IPS-11a (cell line): ENCODE results near the gene TBX10.
"Not testable (repeated sequence)": the region's sequence is repeated elsewhere in the genome, so short reads cannot be mapped to it uniquely, and the experiment has no call there.

Experiments used
- H3K4me3 ChIP-seq: one replicate; pipeline ENCODE4 v1.5.1; 2013; ENCODE audit warnings: low read depth, low read length, control low read depth

The TBX10 gene

DNA sequence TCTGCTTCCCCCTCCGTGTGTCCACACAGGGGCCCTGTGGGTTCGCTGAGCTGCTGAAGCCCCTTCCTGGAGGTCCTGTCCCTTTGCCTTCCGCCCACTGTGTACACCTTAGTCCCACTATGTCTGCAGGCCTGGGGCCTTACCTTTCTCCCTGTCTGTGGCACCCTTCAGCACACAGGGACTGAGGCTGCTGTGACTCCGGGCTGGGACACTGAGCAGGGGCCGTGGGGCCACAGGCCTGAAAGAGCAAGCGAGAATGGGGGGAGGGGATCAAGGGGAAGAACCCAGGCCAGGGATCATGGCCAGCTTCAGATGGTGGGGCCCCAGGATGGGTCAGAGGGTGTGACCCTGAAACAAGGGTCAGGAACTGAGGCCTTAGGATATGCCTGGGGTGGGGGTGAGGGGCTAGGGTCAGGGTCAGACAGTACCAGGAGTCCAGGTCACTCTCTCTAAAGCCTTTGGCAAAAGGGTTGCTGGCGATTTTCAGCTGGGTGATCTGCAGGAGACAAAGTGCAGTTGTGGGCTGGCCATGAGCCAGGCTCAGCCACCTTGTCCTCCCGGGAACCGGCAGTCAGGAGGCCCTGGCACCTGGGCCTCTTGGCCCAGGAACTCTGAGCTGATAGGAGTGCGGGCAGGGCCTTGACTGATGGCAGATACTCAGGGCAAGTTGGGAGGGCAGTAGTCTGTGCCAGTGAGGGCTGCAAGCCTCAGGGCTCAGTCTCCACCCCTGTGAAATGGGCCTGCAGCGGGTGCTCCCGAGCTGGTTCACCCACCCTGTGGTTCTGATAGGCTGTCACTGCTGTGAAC, 7.2 kb downstream of the TBX10 start:
- no peak overlapping the region for H3K4me3 ChIP-seq

DNA sequence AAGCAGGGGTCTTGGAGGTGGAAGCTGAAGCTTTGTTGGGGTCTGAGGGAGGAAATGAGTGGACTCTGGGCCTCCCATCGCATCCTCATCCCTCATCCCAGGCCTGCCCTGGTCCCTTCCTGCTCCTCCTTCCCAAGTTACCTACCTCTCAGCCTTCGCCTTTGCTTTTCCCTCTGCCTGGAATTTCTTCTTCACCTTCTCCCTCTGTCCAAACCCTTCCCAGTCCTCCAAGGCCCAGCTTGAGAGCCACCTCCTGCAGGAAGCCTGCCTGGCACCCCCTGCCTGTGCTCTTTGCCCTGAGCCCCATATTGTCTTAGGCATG, 7.7 kb downstream of the TBX10 start:
- H3K4me3 ChIP-seq: no peak overlapping the region

DNA sequence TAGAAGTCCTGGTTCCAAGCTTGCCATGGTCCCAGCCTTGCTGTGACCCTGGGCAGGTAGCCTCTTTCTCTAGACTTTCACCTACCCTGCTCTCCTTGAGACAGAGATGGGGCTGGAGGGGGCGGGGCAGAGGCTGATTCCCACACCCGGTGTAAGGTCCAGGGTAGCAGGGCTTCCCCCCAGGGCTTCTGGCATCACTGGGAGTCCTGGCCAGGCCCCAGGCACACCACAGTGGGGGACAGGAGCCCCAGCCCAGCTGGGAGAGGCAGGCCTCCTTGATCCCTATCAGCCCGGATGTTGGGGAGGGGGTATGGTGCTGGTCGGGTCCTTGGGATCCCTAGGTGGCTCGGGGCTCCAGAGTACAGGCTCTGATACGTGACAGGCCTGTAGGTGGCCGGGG, 8.2 kb downstream of the TBX10 start:
- H3K4me3 ChIP-seq: no peak overlapping the region

- peak overlapping the region; percentile 69 for H3K4me3 ChIP-seq
Observed at GRCh38 chr11:67630943-67631331, 8.6 kb downstream of the TBX10 start.

- peak overlapping the region; percentile 69 for H3K4me3 ChIP-seq
Observed at GRCh38 chr11:67630228-67630942, 9.2 kb downstream of the TBX10 start.

GRCh38 chr11:67629386-67630227, 10.0 kb downstream of the TBX10 start, which contains the start of gene NUDT8:
NUDT8 (minus strand) TSS chr11:67629937; CDS start chr11:67629911, 26 bp downstream.
- H3K4me3 ChIP-seq: peak within 1 kb of the TSS; percentile 69

DNA sequence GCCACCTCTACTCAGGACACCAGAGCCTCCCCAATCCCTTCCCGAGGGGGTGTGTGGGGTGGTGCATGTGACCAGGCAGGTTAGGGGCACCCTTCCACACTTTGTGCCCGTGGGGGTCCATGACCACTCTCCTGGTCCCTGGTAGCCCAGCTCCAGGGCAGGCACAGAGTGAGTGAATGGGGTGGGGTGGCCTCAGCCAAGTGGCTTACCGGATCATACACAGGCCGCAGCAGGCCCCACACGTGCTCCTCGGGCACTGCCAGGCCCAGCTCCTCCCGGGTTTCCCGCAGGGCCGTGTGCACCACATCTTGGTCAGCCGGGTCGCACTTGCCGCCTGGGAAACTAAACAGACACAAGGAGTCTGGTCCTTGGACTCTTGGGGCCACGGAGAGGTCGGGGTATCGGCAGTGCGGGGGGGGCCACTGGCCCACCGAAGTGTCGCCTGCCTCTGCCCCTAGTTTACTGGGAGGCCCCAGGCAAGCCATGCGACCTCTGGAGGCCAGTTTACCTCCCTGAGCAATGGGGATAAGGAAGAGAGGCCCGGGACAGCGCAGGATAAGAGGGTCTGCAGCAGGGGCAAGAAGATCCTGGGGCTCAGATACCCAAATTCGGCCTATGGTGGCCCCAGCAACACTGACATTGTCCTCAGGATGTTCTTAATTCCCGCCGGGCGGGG, 10.7 kb downstream of the TBX10 start:
- peak overlapping the region; percentile 45 for H3K4me3 ChIP-seq

GRCh38 chr11:67627812-67628624, 11.5 kb downstream of the TBX10 start:
- H3K4me3 ChIP-seq: no peak overlapping the region

DNA sequence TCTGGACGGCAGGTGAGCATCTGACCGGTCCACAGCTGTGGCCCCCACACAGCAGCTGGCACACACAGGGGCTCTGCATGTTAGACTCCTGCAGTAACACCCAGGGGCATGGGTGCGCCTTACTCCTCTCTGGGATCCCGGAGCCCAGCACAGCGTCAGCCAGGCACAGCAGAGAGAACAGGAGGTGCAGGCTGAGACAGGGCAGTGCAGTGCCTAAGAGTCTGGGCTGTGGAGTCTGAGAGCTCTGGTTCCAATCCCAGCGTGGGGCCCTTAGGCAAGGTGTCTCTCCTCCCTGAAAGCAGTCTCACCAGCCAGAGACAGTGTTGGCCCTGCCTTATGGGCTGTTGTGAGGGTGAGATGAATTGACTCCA, 12.1 kb downstream of the TBX10 start:
- H3K4me3 ChIP-seq: no peak overlapping the region

DNA sequence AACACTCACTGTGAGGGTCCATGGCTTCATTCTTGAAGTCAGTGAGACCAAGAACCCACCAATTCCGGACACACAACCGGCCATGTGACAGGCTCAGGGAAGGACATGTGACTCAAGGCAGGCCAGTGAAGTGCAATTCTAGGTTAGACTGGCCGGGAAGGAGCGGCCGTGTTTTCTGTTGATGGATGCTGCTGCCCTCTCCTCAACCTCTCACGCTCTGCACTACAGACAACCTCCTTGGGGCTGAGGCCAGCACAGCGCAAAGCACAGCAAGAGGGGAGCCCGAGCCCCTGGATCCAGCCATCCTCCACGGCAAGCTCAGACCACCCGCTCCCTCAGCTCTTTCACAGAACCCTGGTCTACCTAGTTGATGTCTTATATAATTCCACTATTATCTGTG, 12.6 kb downstream of the TBX10 start:
- no peak overlapping the region for H3K4me3 ChIP-seq

DNA sequence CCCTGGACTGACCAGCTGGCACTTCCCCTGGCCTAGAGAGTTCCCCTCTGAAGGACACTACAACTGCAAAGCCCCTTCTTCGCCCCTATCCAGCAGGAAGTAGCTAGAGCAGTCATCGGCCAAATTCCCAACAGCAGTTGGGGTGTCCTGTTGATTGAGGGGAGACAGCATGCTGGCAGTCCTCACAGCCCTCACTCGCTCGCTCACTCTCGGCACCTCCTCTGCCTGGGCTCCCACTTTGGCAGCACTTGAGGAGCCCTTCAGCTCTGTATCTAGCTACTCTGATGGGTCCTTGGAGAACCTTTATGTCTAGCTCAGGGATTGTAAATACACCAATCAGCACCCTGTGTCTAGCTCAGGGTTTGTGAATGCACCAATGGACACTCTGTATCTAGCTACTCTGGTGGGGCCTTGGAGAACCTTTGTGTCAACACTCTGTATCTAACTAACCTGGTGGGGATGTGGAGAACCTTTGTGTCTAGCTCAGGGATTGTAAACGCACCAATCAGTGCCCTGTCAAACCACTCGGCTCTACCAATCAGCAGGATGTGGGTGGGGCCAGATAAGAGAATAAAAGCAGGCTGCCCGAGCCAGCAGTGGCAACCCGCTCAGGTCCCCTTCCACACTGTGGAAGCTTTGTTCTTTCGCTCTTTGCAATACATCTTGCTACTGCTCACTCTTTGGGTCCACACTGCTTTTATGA, 13.3 kb downstream of the TBX10 start:
- not testable (repeated sequence) for H3K4me3 ChIP-seq

- not testable (repeated sequence) for H3K4me3 ChIP-seq
Observed at GRCh38 chr11:67623795-67624194, 15.8 kb downstream of the TBX10 start.

DNA sequence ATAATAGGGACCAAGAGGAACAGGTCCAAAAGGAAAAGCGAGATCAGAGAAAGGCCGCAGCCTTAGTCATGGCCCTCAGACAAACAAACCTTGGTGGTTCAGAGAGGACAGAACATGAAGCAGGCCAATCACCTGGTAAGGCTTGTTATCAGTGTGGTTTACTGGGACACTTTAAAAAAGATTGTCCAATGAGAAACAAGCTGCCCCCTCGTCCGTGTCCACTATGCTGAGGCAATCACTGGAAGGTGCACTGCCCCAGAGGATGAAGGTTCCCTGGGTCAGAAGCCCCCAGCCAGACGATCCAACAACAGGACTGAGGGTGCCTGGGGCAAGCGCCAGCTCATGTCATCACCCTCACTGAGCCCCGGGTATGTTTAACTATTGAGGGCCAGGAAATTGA, 16.7 kb downstream of the TBX10 start:
- H3K4me3 ChIP-seq: not testable (repeated sequence)

DNA sequence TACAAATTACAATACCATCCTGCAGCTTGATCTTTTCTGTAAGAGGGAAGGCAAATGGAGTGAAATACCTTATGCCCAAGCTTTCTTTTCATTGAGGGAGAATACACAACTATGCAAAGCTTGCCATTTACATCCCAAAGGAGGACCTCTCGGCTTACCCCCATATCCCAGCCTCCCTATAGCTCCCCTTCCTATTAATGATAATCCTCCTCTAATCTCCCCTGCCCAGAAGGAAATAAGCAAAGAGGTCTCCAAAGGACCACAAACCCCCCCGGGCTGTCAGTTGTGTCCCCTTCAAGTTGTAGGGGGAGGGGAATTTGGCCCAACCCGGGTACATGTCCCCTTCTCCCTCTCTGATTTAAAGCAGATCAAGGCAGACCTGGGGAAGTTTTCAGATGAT, 17.6 kb downstream of the TBX10 start:
- peak overlapping the region; percentile 72 for H3K4me3 ChIP-seq

DNA sequence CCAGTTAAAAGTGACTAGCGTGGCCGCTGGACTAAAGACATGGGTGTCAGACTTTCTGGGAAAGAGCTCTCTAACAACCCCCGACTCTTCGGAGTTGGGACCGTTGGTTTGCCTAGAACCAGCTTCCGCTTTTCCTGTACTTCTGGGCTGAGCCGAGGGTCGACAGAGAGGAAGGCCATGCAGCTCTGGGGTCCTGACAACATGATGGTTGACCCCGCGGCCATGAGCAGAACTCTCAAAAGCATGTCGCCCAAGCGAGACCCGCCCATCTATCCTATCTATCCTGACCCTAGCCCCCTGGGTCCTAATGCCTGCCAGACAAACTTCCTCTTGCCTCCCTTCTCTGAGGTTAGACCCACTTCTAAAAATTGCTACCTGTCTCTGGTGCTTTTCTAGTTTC, 18.9 kb downstream of the TBX10 start:
- H3K4me3 ChIP-seq: peak overlapping the region; percentile 72

- H3K4me3 ChIP-seq: peak overlapping the region; percentile 72
Observed at GRCh38 chr11:67619683-67620618, 19.6 kb downstream of the TBX10 start.

DNA sequence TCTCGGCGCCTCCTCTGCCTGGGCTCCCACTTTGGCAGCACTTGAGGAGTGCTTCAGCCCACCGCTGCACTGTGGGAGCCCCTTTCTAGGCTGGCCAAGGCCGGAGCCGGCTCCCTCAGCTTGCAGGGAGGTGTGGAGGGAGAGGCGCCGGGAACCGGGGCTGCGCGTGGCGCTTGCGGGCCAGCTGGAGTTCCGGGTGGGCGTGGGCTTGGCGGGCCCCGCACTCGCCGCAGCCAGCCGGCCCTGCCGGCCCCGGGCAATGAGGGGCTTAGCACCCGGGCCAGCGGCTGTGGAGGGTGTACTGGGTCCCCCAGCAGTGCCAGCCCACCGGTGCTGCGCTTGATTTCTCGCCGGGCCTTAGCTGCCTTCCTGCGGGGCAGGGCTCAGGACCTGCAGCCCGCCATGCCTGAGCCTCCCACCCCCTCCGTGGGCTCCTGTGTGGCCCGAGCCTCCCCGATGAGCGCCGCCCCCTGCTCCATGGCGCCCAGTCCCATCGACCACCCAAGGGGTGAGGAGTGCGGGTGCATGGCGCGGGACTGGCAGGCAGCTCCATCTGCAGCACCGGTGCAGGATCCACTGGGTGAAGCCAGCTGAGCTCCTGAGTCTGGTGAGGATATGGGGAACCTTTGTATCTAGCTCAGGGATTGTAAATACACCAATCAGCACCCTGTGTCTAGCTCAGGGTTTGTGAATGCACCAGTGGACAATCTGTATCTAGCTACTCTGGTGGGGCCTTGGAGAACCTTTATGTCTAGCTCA, 20.5 kb downstream of the TBX10 start:
- not testable (repeated sequence) for H3K4me3 ChIP-seq
